Astrocyte of the cerebellum (primary cell): ENCODE results near the gene C1orf105.
"Not testable (repeated sequence)": the region's sequence is repeated elsewhere in the genome, so short reads cannot be mapped to it uniquely, and the experiment has no call there.

ENCODE experiments used
- DNase-seq: peaks from one replicate; pipeline ENCODE4 v3.0.0-alpha.2; 2011; ENCODE audit warnings: low read depth
- H3K4me3 ChIP-seq: 2 replicates; pipeline ENCODE4 v1.5.1; 2011; ENCODE audit warnings: mild to moderate bottlenecking, low read depth, low read length, moderate library complexity
- CTCF ChIP-seq: IDR thresholded peaks from 2 replicates; pipeline ENCODE4 v1.5.1; 2012; ENCODE audit warnings: low read length, low read depth, moderate library complexity, mild to moderate bottlenecking; ENCODE audit errors: missing control alignments
- in situ Hi-C: cut with HindIII; loops from 2 replicates; pipeline ENCODE4 v1.10.0; 2017; ENCODE audit warnings: low sequenced_read_pairs

Gene C1orf105

GRCh38 chr1:172420385-172420784, at the start of gene C1orf105:
Gene C1orf105, plus strand, starts transcription at chr1:172420685. Its CDS starts 201 bp downstream, at chr1:172420886.
- H3K4me3 ChIP-seq = no peak within 1 kb of the TSS
- in situ Hi-C loops = no loop called here
- DNase-seq = no peak
- no peak for TF ChIP-seq CTCF

GRCh38 chr1:172371646-172372045, 48.8 kb upstream of the C1orf105 start:
- H3K4me3 ChIP-seq, in situ Hi-C loops, DNase-seq: not testable (repeated sequence)

- no peak for TF ChIP-seq CTCF
- in situ Hi-C loops = no loop called here
- no peak for DNase-seq
- H3K4me3 ChIP-seq = no peak overlapping the region
These were observed 46.6 kb upstream of the C1orf105 start for GRCh38 chr1:172373864-172374263.

- in situ Hi-C loops = no loop called here
- no peak for TF ChIP-seq CTCF
- no peak for DNase-seq
- H3K4me3 ChIP-seq = no peak overlapping the region
These were observed 45.3 kb upstream of the C1orf105 start for GRCh38 chr1:172375211-172375631.

- DNase-seq = no peak
- in situ Hi-C loops = no loop called here
- TF ChIP-seq CTCF = no peak
- no peak overlapping the region for H3K4me3 ChIP-seq
These were observed 44.1 kb upstream of the C1orf105 start for GRCh38 chr1:172376431-172376830.

- no peak for TF ChIP-seq CTCF
- no peak overlapping the region for H3K4me3 ChIP-seq
- in situ Hi-C loops = no loop called here
- no peak for DNase-seq
These were observed 42.9 kb upstream of the C1orf105 start for GRCh38 chr1:172377565-172377964.

GRCh38 chr1:172378109-172378760, 42.2 kb upstream of the C1orf105 start:
- in situ Hi-C loops = no loop called here

More at GRCh38 chr1:172378109-172378760, 42.2 kb upstream of the C1orf105 start:
- no peak for DNase-seq
- H3K4me3 ChIP-seq = no peak overlapping the region
- TF ChIP-seq CTCF = no peak
